Effector CD8-positive, alpha-beta T cell (primary cell): ENCODE results near the gene USP15.
"Not testable (repeated sequence)": the region's sequence is repeated elsewhere in the genome, so short reads cannot be mapped to it uniquely, and the experiment has no call there.

ENCODE experiments used
- DNase-seq: peaks from one replicate; lab custom pipeline; 2025; lab: John Stamatoyannopoulos, UW

USP15 gene

DNA sequence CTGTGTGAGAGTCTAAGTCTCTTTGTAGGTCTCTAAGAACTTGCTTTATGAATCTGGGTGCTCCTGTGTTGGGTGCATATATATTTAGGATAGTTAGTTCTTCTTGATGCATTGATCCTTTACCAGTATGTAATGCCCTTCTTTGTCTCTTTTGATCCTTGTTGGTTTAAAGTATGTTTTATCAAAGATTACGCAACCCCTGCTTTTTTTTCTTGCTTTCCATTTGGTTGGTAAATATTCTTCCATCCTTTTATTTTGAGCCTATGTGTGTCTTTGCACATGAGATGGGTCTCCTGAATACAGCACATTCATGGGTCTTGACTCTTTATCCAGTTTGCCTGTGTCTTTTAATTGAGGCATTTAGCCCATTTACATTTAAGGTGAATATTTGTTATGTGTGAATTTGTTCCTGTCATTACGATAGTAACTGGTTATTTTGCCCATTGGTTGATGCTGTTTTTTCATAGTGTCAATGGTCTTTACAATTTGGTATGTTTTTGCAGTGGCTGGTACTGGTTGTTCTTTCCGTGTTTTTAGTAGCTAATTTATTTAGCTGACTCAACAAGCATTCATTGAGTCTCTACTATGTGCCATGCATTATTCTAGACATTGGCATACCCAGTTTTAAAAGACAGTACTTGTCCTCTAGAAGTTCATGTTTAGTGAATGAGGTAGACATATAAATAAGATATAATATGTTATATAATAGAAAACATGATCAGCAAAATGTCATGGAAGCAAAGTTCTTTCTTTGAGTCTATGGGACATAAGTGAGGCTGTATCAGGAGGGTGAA is 108.4 kb downstream of the USP15 start:
- DNase-seq: not testable (repeated sequence)

DNA sequence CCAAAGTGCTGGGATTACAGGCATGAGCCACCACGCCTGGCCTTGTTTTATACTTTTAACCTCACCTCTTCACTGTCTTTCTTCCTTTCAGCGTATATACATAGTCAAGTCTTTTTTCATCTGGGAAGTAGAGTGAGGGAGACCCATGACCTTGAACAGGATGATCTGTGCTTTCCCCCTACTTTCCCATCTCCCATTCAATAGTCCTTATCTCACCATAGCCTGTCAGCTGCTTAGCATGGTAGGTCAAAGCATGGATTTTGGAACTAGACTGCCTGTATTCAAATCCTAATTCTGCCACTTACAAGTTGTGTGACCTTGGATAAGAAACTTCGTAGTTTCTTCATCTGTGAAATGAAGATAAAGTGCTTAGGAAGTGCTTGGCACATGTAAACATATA is 110.0 kb downstream of the USP15 start:
- DNase-seq: no peak

GRCh38 chr12:62371661-62372060 is 111.5 kb downstream of the USP15 start:
- no peak for DNase-seq

DNA sequence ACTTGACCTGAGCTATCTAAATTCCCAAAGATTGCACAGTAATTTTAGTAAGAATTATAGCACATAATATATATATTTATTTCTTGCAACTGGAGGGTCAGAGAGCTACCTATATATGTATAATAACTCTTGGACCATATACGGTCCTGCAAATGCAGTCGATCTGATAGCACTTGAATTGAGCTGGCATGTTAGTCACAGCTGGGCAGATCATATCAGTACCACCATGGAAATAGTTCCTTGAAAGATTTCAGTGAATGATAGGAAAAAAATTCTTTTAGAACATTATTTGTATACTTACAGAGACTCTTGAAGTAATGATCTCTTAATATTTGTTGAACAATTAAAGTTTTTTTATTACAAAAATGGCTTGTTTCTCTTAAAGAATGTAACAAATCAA is 111.9 kb downstream of the USP15 start:
- DNase-seq: no peak

GRCh38 chr12:62372825-62373224 is 112.6 kb downstream of the USP15 start:
- DNase-seq: no peak

- no peak for DNase-seq
Measured at GRCh38 chr12:62375603-62376002, 115.4 kb downstream of the USP15 start.

DNA sequence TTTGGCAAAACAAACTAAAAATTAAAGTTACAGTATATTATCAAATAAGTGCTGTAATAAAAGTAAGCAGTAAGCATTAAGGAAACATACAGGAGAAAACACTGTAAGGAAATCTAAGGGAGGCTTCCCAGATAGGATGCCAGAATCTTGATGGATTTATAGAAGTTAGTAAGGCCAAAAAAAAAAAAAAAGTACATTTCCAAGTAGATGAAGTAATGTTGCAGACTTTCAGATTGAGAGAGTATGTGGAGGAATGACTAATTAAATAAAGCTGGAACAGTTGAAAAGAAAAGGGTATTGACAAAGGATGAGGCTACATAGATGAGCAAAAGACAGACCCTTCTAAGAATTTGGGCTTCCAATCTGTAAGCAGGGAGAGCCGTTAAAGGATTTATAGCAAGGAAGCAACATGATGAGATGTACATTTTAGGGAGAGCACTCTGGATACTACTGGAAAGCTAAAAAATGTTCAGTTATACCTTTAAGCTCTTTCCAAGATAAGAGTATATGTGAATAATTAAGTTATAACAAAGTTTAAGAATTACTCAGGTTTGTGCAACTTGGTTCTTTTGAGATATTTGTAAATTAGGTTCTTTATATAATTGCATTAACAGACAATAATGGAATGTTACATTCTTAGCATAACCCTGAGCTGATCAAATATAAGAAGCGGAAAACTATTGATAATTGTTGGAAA is 119.0 kb downstream of the USP15 start:
- no peak for DNase-seq

GRCh38 chr12:62379723-62380045 is 119.5 kb downstream of the USP15 start:
- no peak for DNase-seq

DNA sequence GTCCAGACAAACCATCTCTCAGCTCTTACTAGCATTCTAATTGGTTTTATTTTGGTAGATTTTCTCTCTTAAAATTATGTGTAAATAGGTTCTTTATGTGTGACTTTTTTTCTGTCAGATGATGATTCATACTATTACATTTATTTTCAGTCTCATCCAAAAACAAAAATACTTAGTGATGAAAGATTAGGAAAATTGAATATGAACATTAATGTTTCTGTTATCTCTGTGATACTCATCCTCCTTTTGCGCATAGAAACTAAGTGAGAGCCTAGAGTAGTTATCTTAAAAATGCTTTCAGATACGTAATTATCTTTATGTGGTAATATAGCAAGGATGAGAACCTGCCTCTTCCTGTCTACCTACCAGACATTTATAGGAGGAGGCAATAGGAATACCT is 122.3 kb downstream of the USP15 start:
- no peak for DNase-seq

DNA sequence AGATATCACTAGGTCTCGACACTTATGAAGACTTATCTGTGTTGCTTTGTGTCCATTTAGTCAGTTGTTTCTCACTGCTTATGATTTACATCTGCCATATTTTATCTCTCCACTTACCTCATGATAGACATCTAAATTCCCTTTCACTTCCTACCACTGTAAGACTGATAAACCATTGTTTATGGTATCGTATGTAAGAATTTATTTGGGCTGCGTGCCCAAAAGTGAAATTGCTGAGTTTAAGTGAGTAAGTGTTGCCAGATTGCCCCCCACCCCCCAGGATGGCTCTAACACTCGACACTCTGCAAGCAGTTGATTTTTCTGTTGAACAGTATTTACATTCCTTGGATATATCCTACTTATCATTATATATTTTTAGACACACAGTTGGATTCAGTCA is 136.5 kb downstream of the USP15 start:
- DNase-seq: no peak

GRCh38 chr12:62400135-62400534 is 139.9 kb downstream of the USP15 start:
- no peak for DNase-seq

- no peak for DNase-seq
Measured at GRCh38 chr12:62401631-62402030, 141.4 kb downstream of the USP15 start.

- DNase-seq: no peak
Measured at GRCh38 chr12:62403031-62403430, 142.8 kb downstream of the USP15 start.

- no peak for DNase-seq
Measured at GRCh38 chr12:62407587-62407986, 147.4 kb downstream of the USP15 start.

DNA sequence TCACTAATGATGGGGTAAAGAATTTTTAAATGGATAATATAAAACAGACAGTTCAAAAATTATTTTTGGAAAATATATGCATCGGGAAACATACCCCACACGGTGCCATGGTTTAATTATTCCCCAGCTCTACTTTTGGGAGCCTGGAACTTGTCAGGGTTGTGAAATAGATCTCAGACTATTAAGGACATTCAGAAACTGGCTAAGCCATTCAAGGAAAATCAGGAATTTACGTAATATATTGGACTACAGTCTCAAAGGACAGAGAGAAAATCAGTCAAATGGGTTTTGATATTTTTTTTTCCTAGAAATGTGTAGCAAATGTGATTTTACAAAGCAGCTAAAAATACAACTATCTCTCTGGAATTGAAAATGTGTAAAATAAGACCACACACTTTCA is 148.9 kb downstream of the USP15 start:
- no peak for DNase-seq

GRCh38 chr12:62414180-62414579 is 154.0 kb downstream of the USP15 start:
- DNase-seq: no peak

- DNase-seq: no peak
Measured at GRCh38 chr12:62426089-62426488, 165.9 kb downstream of the USP15 start.

DNA sequence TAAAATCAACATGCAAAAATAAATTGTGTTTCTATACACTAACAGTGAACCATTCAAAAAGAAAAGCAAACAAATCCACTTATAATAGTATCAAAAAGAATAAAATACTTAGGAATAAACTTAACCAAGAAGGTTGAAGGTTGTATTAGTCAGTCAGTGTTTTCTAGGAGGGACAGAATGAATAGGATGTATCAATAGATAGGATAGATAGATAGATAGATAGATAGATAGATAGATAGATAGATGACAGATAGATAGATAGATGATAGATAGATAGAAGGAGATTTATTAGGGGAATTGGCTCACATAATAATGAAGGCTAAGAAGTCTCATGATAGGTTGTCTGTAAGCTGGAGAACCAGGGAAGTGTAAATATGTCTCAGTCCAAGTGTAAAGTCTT is 169.3 kb downstream of the USP15 start:
- DNase-seq: no peak

DNA sequence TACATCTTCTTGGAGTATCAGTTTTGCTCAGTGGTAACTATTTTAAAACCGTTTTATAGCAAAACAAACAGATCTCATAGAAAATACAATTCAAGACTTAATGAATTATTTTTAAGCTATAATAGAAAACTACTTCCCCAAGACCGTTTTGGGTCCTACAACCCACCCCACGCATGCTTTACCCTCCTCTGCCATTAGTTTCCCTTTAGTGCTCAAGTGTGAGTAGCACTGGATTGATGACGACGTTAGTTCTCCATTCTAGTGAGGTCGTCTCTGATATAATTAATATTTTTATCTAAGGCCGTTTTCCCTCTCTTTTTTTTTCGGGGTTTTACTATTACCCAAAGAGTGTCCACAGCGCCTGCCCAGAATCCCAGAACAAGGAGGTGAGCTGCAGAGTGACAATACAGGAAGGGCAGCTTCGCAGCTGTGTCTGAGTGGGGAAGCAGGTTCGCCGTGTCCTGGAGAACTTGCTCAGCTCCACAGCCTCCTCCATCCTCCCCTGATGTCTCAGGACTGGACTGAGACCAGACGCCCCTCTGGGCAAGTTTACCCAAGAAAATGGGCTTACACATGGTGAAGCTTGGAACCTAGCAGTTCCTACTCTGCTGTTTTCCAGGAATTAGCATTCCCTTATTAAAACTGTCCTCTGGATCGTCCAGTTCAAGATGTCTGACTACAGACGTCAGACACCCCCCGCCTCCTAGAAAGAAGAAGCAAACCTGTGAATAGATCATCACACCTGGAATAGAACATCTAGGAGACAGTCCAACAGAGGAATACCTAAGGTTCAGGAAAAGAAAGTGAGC is 174.5 kb downstream of the USP15 start:
- no peak for DNase-seq

GRCh38 chr12:62435303-62436163 is 175.3 kb downstream of the USP15 start:
- DNase-seq: no peak

DNA sequence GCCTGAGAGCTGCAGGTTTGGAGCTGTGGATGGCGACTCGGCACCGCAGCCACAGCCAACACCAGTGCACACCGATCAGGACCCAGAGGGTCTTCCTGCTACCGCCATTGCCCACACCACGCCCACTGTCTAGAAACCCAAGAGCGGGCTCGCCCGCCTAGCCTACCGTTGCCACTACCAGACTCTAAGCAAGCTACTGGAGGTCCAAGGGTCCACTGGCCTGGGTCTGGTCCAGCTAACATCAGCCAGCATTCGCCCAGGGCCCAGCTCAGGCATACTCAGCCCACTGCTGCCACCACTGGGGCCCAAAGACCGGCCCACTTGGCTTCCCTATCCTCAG is 175.9 kb downstream of the USP15 start:
- no peak for DNase-seq

DNA sequence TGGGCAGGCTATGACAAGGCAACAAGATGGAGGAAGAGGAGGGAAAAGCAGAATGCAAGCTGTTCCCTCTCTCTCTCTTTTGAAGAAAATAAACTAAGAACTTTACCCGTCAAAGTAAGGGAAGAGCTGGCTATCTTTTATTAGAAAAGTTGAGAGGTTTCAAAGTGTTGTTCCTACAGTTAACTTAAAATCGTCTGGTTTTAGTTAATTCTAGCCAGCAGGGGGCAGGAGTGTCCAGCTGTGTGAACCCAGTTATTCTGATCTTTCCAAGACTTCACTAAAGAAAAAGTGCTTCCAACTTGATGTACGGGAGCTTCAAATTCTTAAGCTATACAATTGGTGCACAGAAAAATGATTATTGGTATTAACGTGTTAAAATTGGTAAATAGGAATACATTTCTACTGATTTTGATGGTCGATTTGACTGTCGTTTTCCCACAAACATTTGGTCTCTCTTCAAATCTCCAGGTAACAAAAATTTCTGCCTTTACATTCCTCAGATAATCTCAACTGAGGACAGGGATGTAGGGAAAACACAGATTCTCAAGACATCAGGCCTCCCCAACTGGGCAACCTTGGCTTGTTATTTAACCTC is 178.0 kb downstream of the USP15 start:
- DNase-seq: peak; percentile 11
